PC-3 (cell line): ENCODE results near the gene ABHD16A. TPM values are rescaled to one million over a fixed set of nuclear protein-coding genes. Genes with fewer than 3 reads are reported as not detected.

Source experiments
- ATAC-seq: fragments of 200-7000 bp; cut with Tn5 transposase; 2 replicates; pipeline ENCODE4 v1.9.1; 2020; ENCODE audit warnings: mild to moderate bottlenecking, moderate library complexity
- BruUV-seq: library from RNA; stranded (reverse); fragments of 400-500 nt; replicated peaks from 2 replicates; lab custom pipeline; 2021; lab: Mats Ljungman, UMichigan
- CTCF ChIA-PET: fragments of 300-600 bp; sonication (Branson Sonifier 250); formaldehyde crosslinking; loops from one replicate; lab custom pipeline; 2022; ENCODE audit warnings: antibody characterized with exemption; lab: Charles Lee
- POLR2A ChIA-PET: fragments of 300-600 bp; sonication (Branson Sonifier 250); formaldehyde crosslinking; loops from one replicate; lab custom pipeline; 2022; ENCODE audit warnings: antibody characterized with exemption; ENCODE audit not compliant: unreplicated experiment; lab: Charles Lee
- DNase-seq: peaks from one replicate; pipeline ENCODE4 v3.0.0-alpha.2; 2015
- H2AFZ ChIP-seq: fragments of 300-600 bp; sonication (generic); 2 replicates; pipeline ENCODE4 v1.6.0; 2016; ENCODE audit warnings: antibody characterized with exemption, low read length
- H3F3A ChIP-seq: fragments of 300-600 bp; sonication (generic); one replicate; pipeline ENCODE4 v1.6.0; 2017; ENCODE audit warnings: antibody characterized with exemption, low read length, control low read depth, mild to moderate bottlenecking; ENCODE audit not compliant: unreplicated experiment
- H3K27ac ChIP-seq: fragments of 300-600 bp; sonication (generic); 2 replicates; pipeline ENCODE4 v1.5.1; 2016; ENCODE audit warnings: mild to moderate bottlenecking, low read length
- H3K27me3 ChIP-seq: fragments of 300-600 bp; sonication (generic); 2 replicates; pipeline ENCODE4 v1.6.1; 2016; ENCODE audit warnings: low read length, mixed read lengths
- H3K36me3 ChIP-seq: fragments of 300-600 bp; sonication (generic); 2 replicates; pipeline ENCODE4 v1.6.1; 2016; ENCODE audit warnings: low read depth, mixed run types, low read length, mixed read lengths
- H3K4me1 ChIP-seq: fragments of 300-600 bp; sonication (generic); 2 replicates; pipeline ENCODE4 v1.5.1; 2016; ENCODE audit warnings: low read length; ENCODE audit not compliant: insufficient read depth
- H3K4me2 ChIP-seq: fragments of 300-600 bp; sonication (generic); 2 replicates; pipeline ENCODE4 v1.6.0; 2016; ENCODE audit warnings: low read length
- H3K4me3 ChIP-seq: fragments of 300-600 bp; sonication (generic); 2 replicates; pipeline ENCODE4 v1.5.1; 2016; ENCODE audit warnings: mild to moderate bottlenecking, low read length, mixed read lengths
- H3K79me2 ChIP-seq: fragments of 300-600 bp; sonication (generic); 2 replicates; pipeline ENCODE4 v1.6.1; 2017; ENCODE audit warnings: low read length, mixed read lengths
- H3K9ac ChIP-seq: fragments of 300-600 bp; sonication (generic); 2 replicates; pipeline ENCODE4 v1.6.0; 2016; ENCODE audit warnings: mild to moderate bottlenecking, low read length
- H3K9me2 ChIP-seq: fragments of 300-600 bp; sonication (generic); replicated peaks from 2 replicates; pipeline ENCODE4 v1.6.1; 2016; ENCODE audit warnings: mixed run types, low read length, mixed read lengths
- H3K9me3 ChIP-seq: fragments of 300-600 bp; sonication (generic); 2 replicates; pipeline ENCODE4 v1.6.1; 2016; ENCODE audit warnings: low read length, mixed read lengths
- H4K20me1 ChIP-seq: fragments of 300-600 bp; sonication (generic); 2 replicates; pipeline ENCODE4 v1.6.1; 2016; ENCODE audit warnings: low read length, mixed read lengths
- CTCF ChIP-seq: fragments of 300-600 bp; sonication (generic); conservative IDR thresholded peaks from 2 replicates; pipeline ENCODE4 v1.5.1; 2017; ENCODE audit warnings: antibody characterized with exemption, low read depth, mild to moderate bottlenecking, low read length
- EZH2 ChIP-seq: fragments of 300-600 bp; sonication (generic); IDR thresholded peaks from one replicate; pipeline ENCODE4 v1.6.1; 2017; ENCODE audit warnings: antibody characterized with exemption, mild to moderate bottlenecking, low read length; ENCODE audit not compliant: unreplicated experiment
- EZH2phosphoT487 ChIP-seq: fragments of 300-600 bp; sonication (generic); IDR thresholded peaks from 2 replicates; pipeline ENCODE4 v1.6.1; 2018; ENCODE audit warnings: mild to moderate bottlenecking, antibody characterized with exemption, low read length, borderline replicate concordance
- intact Hi-C: fragments of 100-400 bp; cut with micrococcal nuclease; formaldehyde crosslinking; loops from 2 replicates; pipeline ENCODE4 v1.9.0; 2023
- total RNA-seq: library from RNA; depleted of rRNA; stranded (reverse); fragments of >200 nt; gene quantifications from 2 replicates; pipeline ENCODE4 v1.2.3, GENCODE V29; 2014

ABHD16A gene
- total RNA-seq, 1 experiment from 2014 or later, result 52.0 TPM

- no TSS peak for BruUV-seq
- H3F3A ChIP-seq, result no peaks in the 10 kb centered on the region
- H3K79me2 ChIP-seq, result peaks cover 37% of the 10 kb centered on the region
- ChIA-PET CTCF (no interaction called here), POLR2A (no interaction called here)
- no peaks in the 10 kb centered on the region for H3K9me3 ChIP-seq
- no peak overlapping the region for H3K27ac ChIP-seq
- no peak overlapping the region; the same call in 1 of the 2 replicates for H3K4me3 ChIP-seq
- H3K4me1 ChIP-seq, result peaks cover 40% of the 10 kb centered on the region
- no peaks in the 10 kb centered on the region for H3K27me3 ChIP-seq
- intact Hi-C loops, result no loop called here
- no peaks in the 10 kb centered on the region for H3K9me2 ChIP-seq
- DNase-seq (no peak), ATAC-seq (no peak)
- no peak overlapping the region for H3K9ac ChIP-seq
- peaks cover 4% of the 10 kb centered on the region for H3K36me3 ChIP-seq
- no peak for TF ChIP-seq EZH2phosphoT487
- no peak for TF ChIP-seq EZH2
- no peak for TF ChIP-seq CTCF
- peaks cover 4% of the 10 kb centered on the region; the same call in 1 of the 2 replicates for H4K20me1 ChIP-seq
- H2AFZ ChIP-seq, result no peak overlapping the region
- H3K4me2 ChIP-seq, result peak overlapping the region; percentile 99
Measured at GRCh38 chr6:31658158-31658688, 44.9 kb downstream of the ABHD16A start.

GRCh38 chr6:31657406-31658157 lies 45.5 kb downstream of the ABHD16A start:
- DNase-seq, result peak; percentile 19
- POLR2A ChIA-PET, result no interaction called here
- peaks cover 2% of the 10 kb centered on the region; the same call in 1 of the 2 replicates for H3K36me3 ChIP-seq
- peak overlapping the region; percentile 99; the same call in 1 of the 2 replicates for H3K4me2 ChIP-seq
- intact Hi-C loops, result no loop called here
- H3K27ac ChIP-seq, result no peak overlapping the region
- no peak overlapping the region for H3K4me3 ChIP-seq
- ATAC-seq, result no peak
- no peak overlapping the region for H3K9ac ChIP-seq
- H2AFZ ChIP-seq, result no peak overlapping the region
- H4K20me1 ChIP-seq, result peaks cover 4% of the 10 kb centered on the region; the same call in 1 of the 2 replicates
- H3K79me2 ChIP-seq, result peaks cover 35% of the 10 kb centered on the region
- H3K4me1 ChIP-seq, result peaks cover 38% of the 10 kb centered on the region
- no TSS peak for BruUV-seq
- no peaks in the 10 kb centered on the region for H3K9me2 ChIP-seq
- no peak for TF ChIP-seq EZH2
- TF ChIP-seq CTCF, result no peak
- TF ChIP-seq EZH2phosphoT487, result no peak
- no peaks in the 10 kb centered on the region for H3F3A ChIP-seq
- no peaks in the 10 kb centered on the region for H3K27me3 ChIP-seq
- H3K9me3 ChIP-seq, result no peaks in the 10 kb centered on the region
- CTCF ChIA-PET, result no interaction called here
